GM08714 (cell line): ENCODE results near the gene CD99L2.
"Not testable (repeated sequence)": the region's sequence is repeated elsewhere in the genome, so short reads cannot be mapped to it uniquely, and the experiment has no call there.

ENCODE experiments used
- H3K4me3 ChIP-seq: fragments of 200-500 bp; sonication (Bioruptor generic); 2 replicates; pipeline ENCODE4 v1.5.1; 2014; ENCODE audit warnings: mild to moderate bottlenecking, low read length, inconsistent platforms
- ZNF274 ChIP-seq: IDR thresholded peaks from 2 replicates; pipeline ENCODE4 v1.6.1; 2012; ENCODE audit warnings: mild to moderate bottlenecking, low read depth, low read length

The CD99L2 gene

GRCh38 chrX:150849486-150849885 lies 49.0 kb downstream of the CD99L2 start:
- no peak for TF ChIP-seq ZNF274
- no peak overlapping the region for H3K4me3 ChIP-seq

- H3K4me3 ChIP-seq: no peak overlapping the region
- no peak for TF ChIP-seq ZNF274
Observed at GRCh38 chrX:150848914-150849365, 49.5 kb downstream of the CD99L2 start.

GRCh38 chrX:150847088-150847487 lies 51.4 kb downstream of the CD99L2 start:
- no peak for TF ChIP-seq ZNF274
- no peak overlapping the region for H3K4me3 ChIP-seq

DNA sequence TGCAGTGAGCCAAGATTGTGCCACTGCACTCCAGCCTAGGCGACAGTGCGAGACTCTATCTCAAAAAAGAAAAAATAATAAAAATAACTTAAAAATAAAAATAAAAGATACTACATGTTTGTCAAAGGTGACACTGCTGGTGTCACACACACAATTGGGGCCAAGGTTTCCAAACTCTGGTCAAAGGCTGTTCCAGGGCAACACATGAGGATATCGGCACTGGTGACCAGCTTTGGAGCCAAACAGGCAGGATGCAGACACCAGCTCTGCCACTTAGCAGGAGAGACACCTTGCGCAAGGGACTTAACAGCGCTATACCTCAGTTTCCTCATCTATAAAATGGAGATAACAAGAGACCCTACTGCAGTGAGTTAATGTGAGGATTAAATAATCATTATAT lies 52.3 kb downstream of the CD99L2 start:
- TF ChIP-seq ZNF274: no peak
- H3K4me3 ChIP-seq: no peak overlapping the region

GRCh38 chrX:150845091-150845490 lies 53.4 kb downstream of the CD99L2 start:
- no peak for TF ChIP-seq ZNF274
- no peak overlapping the region for H3K4me3 ChIP-seq

DNA sequence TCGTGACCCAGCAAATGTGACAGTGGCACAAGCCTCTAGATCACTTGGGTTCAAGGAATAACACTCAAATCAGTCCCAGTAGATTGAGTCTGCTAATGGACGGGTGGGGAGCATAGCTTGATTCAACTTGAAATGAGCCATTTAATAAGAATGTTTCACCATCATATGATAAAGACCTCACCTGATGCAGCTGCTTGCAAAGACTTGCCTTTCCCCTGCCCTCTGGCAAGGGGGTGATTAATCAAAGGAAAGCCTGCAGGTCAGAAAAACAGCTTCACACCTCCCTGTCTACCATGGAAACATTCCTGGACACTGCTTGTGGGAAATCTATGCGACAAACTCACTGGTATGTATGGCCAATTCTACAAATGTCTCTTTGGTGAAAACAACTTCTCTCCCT lies 54.5 kb downstream of the CD99L2 start:
- no peak overlapping the region for H3K4me3 ChIP-seq
- no peak for TF ChIP-seq ZNF274

DNA sequence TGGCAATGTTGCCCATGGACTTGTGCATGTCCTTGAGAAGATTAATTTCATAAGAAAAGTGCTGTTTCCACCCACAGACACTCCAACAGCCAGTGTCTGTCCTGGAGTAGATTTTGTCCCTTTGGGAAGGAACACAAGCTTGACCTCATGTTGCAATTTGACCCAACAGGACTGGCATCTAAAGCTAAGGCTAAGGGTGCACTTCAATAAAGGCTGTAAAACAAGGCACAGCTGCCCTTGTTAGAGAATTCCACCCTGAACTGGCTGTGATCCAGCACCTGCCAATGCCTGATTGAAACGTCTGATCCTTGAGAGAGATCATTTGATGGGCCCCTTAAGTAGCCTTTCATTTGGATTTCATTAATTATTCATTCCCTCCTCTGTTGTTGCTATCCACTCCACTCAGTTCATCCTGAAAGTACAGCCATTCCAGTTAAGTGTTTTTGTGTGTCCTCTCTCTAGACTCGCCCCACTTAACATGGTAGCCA lies 56.2 kb downstream of the CD99L2 start:
- no peak overlapping the region for H3K4me3 ChIP-seq
- TF ChIP-seq ZNF274: no peak

DNA sequence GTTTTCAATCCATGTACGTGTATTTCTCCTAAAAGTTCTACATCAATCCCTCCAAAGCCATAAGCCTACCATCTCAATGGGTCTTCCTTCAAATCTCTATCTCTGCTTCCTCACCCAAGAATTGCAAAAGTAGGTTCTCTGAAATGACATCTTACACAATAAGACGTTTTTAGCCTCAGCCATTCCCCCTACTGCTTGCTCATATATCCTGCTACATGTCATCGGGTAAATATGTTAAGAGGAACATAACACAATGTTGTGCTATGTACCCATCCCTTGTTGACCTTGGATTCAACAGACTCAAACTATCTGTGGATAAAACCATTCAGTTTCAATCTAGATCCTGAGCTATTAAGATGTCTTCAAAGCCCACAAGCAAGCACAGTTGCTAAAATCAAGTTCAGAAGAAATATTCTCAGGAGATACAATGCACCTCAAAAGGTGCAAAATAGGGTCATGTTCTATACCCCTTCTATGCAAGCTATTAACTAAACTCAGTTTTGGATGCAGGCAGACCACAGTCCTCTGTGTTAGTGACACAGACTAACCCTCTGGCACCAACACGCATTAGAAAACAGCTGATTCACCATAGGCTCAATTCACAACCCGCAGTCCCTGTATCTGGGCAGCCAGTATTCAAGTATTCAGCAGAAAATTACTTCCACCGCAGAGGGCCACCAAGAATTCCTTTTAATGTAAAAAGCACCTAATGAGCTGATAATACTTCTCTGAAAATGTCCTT lies 56.8 kb downstream of the CD99L2 start:
- H3K4me3 ChIP-seq: no peak overlapping the region

DNA sequence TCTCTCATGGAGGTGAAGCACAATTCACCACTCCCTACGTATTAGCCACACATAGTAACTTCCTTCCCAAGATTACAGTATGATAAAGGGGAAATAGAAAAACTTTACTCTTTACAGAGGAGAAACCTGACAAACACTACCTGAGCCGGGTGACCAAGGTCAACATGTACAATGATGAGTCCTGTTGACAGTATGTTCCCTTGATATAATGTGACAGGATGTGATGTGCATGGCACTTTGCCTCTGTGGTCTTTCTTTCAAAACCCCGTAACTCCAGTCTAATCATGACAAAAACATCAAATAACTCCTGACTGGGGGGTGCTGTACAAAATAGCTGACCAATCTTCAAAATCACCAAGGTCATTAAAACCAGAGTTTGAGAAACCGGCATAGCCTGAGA lies 60.6 kb downstream of the CD99L2 start:
- no peak overlapping the region for H3K4me3 ChIP-seq
- no peak for TF ChIP-seq ZNF274

More for the DNA sequence above, 56.8 kb downstream of the CD99L2 start:
- TF ChIP-seq ZNF274: no peak

DNA sequence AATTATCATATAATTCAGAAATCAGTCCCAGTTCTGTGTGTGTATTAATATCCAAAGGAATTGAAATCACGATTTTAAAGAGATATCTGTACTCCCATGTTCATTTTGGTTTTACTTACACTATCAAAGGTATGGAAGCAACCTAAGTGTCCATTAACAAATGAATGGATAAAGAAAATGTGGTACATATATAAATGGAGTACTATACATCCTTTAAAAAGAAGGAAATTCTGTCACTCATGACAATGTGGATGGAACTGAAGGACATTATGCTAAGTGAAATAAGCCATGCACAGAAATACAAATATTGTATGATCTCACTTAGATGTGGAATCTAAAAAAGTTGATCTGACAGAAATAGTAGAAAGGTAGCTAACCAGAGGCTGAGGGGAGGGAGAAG lies 63.8 kb downstream of the CD99L2 start:
- TF ChIP-seq ZNF274: no peak
- no peak overlapping the region for H3K4me3 ChIP-seq

DNA sequence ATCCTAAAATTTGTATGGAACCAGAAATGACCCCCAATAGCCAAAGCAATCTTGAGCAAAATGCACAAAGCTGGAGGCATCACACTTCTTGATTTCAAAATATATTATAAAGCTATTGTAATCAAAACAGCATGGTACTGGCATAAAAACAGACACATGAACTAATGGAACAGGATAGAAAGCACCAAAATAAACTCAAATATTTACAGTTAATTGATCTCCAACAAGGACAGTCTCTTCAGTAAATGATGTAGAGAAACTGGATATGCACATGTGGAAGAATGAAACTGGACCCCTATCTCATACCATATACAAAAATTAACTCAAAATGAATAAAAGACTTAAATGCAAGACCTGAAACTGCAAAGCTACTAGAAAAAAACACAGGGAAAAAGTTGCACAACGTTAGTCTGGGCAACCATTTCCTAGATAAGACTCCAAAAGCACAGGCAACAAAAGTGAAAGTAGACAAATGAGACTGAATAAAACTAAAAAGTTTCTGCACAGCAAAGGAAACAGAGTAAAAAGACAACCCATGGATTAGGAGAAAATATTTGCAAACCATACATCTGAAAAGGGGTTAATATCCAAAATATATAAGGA lies 64.9 kb downstream of the CD99L2 start:
- H3K4me3 ChIP-seq: no peak overlapping the region
- no peak for TF ChIP-seq ZNF274

- no peak for TF ChIP-seq ZNF274
Observed at GRCh38 chrX:150831863-150832262, 66.6 kb downstream of the CD99L2 start.

GRCh38 chrX:150828785-150829184 lies 69.7 kb downstream of the CD99L2 start:
- TF ChIP-seq ZNF274: no peak
- H3K4me3 ChIP-seq: no peak overlapping the region

More at GRCh38 chrX:150831863-150832262, 66.6 kb downstream of the CD99L2 start:
- no peak overlapping the region for H3K4me3 ChIP-seq

DNA sequence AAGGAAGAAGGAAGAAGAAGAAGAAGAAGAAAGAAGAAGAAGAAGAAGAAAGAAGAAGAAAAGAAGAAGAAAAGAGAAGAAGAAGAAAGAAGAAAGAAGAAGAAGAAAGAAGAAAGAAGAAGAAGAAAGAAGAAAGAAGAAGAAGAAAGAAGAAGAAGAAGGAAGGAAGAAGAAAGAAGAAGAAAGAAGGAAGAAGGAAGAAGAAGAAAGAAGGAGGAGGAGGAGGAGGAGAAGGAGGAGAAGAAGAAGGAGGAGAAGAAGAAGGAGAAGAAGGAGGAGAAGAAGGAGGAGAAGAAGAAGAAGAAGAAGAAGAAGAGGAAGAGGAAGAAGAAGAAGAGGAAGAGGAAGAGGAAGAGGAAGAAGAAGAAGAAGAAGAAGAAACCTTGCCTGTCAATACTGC lies 74.1 kb downstream of the CD99L2 start:
- H3K4me3 ChIP-seq: not testable (repeated sequence)

DNA sequence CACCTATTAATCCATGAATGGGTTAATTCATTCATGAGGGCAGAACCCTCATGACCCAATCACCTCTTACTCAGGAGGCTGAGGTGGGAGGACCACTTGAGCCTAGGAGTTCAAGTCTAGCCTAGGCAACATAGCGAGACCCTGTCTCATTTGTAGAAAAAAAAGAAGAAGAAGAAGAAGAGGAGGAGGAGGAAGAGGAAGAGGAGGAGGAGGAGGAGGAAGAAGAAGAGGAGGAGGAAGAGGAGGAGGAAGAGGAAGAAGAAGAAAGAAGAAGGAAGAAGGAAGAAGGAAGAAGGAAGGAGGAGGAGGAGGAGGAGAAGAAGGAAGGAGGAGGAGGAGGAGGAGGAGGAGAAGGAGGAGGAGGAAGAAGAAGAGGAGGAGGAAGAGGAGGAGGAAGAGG lies 74.6 kb downstream of the CD99L2 start:
- H3K4me3 ChIP-seq: not testable (repeated sequence)
